Central memory CD8-positive, alpha-beta T cell (primary cell): Measurements from ENCODE around the gene KCNH4.
"Not testable (repeated sequence)": the region's sequence is repeated elsewhere in the genome, so short reads cannot be mapped to it uniquely, and the experiment has no call there.

Experiments used
- ATAC-seq: fragments of 150-1000 bp; cut with Tn5 transposase; replicated peaks from 2 replicates; pipeline ENCODE4 v1.10.0; 2022; ENCODE audit warnings: mild to moderate bottlenecking, moderate FRiP score, moderate number of reproducible peaks; ENCODE audit not compliant: poor library complexity, severe bottlenecking; ENCODE audit errors: extremely low read depth
- DNase-seq, 2 donors: peaks; one replicate each; pipeline ENCODE4 v3.0.0; 2021; ENCODE audit warnings: low spot score in 2 of 2
- H3K27ac Mint-ChIP-seq: one replicate; pipeline ENCODE4 v1.8.0; 2022; ENCODE audit warnings: low read depth, mild to moderate bottlenecking, moderate library complexity, mixed read lengths
- H3K27me3 Mint-ChIP-seq: one replicate; pipeline ENCODE4 v1.8.0; 2022; ENCODE audit warnings: mixed read lengths
- H3K36me3 Mint-ChIP-seq: one replicate; pipeline ENCODE4 v1.8.0; 2022; ENCODE audit warnings: mild to moderate bottlenecking, moderate library complexity, mixed read lengths; ENCODE audit not compliant: insufficient read depth
- H3K4me1 Mint-ChIP-seq: one replicate; pipeline ENCODE4 v1.8.0; 2022; ENCODE audit warnings: mixed read lengths
- H3K4me3 Mint-ChIP-seq: one replicate; pipeline ENCODE4 v1.8.0; 2022; ENCODE audit warnings: mild to moderate bottlenecking, moderate library complexity, mixed read lengths
- H3K9me3 Mint-ChIP-seq: one replicate; pipeline ENCODE4 v1.8.0; 2022; ENCODE audit warnings: mixed read lengths

Gene KCNH4

GRCh38 chr17:42160531-42160910 lies 20.4 kb downstream of the KCNH4 start:
- ATAC-seq (no peak), DNase-seq (no peak)
- Mint-ChIP-seq H3K27ac (no peak overlapping the region), H3K36me3 (peaks cover 3% of the 10 kb centered on the region), H3K4me1 (no peaks in the 10 kb centered on the region), H3K27me3 (no peaks in the 10 kb centered on the region), H3K9me3 (no peaks in the 10 kb centered on the region), H3K4me3 (no peak overlapping the region)

- ATAC-seq = no peak
- Mint-ChIP-seq H3K27ac (no peak overlapping the region), H3K4me3 (no peak overlapping the region), H3K4me1 (peaks cover 2% of the 10 kb centered on the region), H3K9me3 (no peaks in the 10 kb centered on the region), H3K36me3 (peaks cover 6% of the 10 kb centered on the region), H3K27me3 (no peaks in the 10 kb centered on the region)
- DNase-seq = no peak
These were observed 21.0 kb downstream of the KCNH4 start for GRCh38 chr17:42159796-42160530.

GRCh38 chr17:42155614-42156045 lies 25.3 kb downstream of the KCNH4 start:
- ATAC-seq (no peak), DNase-seq (no peak)
- H3K4me3 Mint-ChIP-seq = peak overlapping the region; percentile 96
- H3K4me1 Mint-ChIP-seq = peaks cover 34% of the 10 kb centered on the region
- H3K9me3 Mint-ChIP-seq = no peaks in the 10 kb centered on the region
- no peak overlapping the region for H3K27ac Mint-ChIP-seq
- H3K27me3 Mint-ChIP-seq = no peaks in the 10 kb centered on the region
- peaks cover 22% of the 10 kb centered on the region for H3K36me3 Mint-ChIP-seq

- DNase-seq = no peak
- Mint-ChIP-seq H3K27ac (peak overlapping the region; percentile 97), H3K27me3 (no peaks in the 10 kb centered on the region), H3K4me3 (peak overlapping the region; percentile 96), H3K4me1 (peaks cover 34% of the 10 kb centered on the region), H3K9me3 (no peaks in the 10 kb centered on the region), H3K36me3 (peaks cover 25% of the 10 kb centered on the region)
- ATAC-seq = no peak
These were observed 26.8 kb downstream of the KCNH4 start for GRCh38 chr17:42153919-42154742.

- no peaks in the 10 kb centered on the region for H3K27me3 Mint-ChIP-seq
- peaks cover 44% of the 10 kb centered on the region for H3K4me1 Mint-ChIP-seq
- no peak overlapping the region for H3K4me3 Mint-ChIP-seq
- no peak for ATAC-seq
- H3K9me3 Mint-ChIP-seq = no peaks in the 10 kb centered on the region
- DNase-seq = no peak
- H3K27ac Mint-ChIP-seq = peak overlapping the region; percentile 60
- H3K36me3 Mint-ChIP-seq = peaks cover 34% of the 10 kb centered on the region
These were observed 33.9 kb downstream of the KCNH4 start for GRCh38 chr17:42146911-42147607.

- Mint-ChIP-seq H3K4me1 (peaks cover 49% of the 10 kb centered on the region), H3K36me3 (peaks cover 38% of the 10 kb centered on the region)
- not testable (repeated sequence) for H3K4me3 Mint-ChIP-seq, ATAC-seq, H3K9me3 Mint-ChIP-seq, H3K27ac Mint-ChIP-seq, DNase-seq, H3K27me3 Mint-ChIP-seq
These were observed 37.8 kb downstream of the KCNH4 start for GRCh38 chr17:42143138-42143537.

GRCh38 chr17:42142371-42142896 lies 38.5 kb downstream of the KCNH4 start:
- Mint-ChIP-seq H3K9me3 (no peaks in the 10 kb centered on the region), H3K4me3 (no peak overlapping the region), H3K27ac (no peak overlapping the region), H3K27me3 (no peaks in the 10 kb centered on the region), H3K36me3 (peaks cover 39% of the 10 kb centered on the region), H3K4me1 (peaks cover 48% of the 10 kb centered on the region)
- no peak for ATAC-seq
- DNase-seq = no peak

GRCh38 chr17:42141382-42141781 lies 39.6 kb downstream of the KCNH4 start:
- Mint-ChIP-seq H3K9me3 (no peaks in the 10 kb centered on the region), H3K27me3 (no peaks in the 10 kb centered on the region), H3K4me3 (no peak overlapping the region), H3K27ac (no peak overlapping the region), H3K36me3 (peaks cover 44% of the 10 kb centered on the region), H3K4me1 (peaks cover 44% of the 10 kb centered on the region)
- DNase-seq (no peak), ATAC-seq (no peak)

- H3K36me3 Mint-ChIP-seq = peaks cover 44% of the 10 kb centered on the region
- DNase-seq, H3K9me3 Mint-ChIP-seq, H3K27me3 Mint-ChIP-seq, ATAC-seq, H3K27ac Mint-ChIP-seq, H3K4me3 Mint-ChIP-seq: not testable (repeated sequence)
- peaks cover 50% of the 10 kb centered on the region for H3K4me1 Mint-ChIP-seq
These were observed 40.3 kb downstream of the KCNH4 start for GRCh38 chr17:42140690-42141089.

- H3K27me3 Mint-ChIP-seq = no peaks in the 10 kb centered on the region
- H3K9me3 Mint-ChIP-seq = no peaks in the 10 kb centered on the region
- ATAC-seq (no peak), DNase-seq (no peak)
- no peak overlapping the region for H3K4me3 Mint-ChIP-seq
- H3K27ac Mint-ChIP-seq = no peak overlapping the region
- peaks cover 55% of the 10 kb centered on the region for H3K4me1 Mint-ChIP-seq
- H3K36me3 Mint-ChIP-seq = peaks cover 38% of the 10 kb centered on the region
These were observed 42.0 kb downstream of the KCNH4 start for GRCh38 chr17:42138749-42139492.

- H3K27me3 Mint-ChIP-seq = no peaks in the 10 kb centered on the region
- peak overlapping the region; percentile 51 for H3K27ac Mint-ChIP-seq
- peaks cover 57% of the 10 kb centered on the region for H3K4me1 Mint-ChIP-seq
- ATAC-seq (no peak), DNase-seq (no peak)
- H3K4me3 Mint-ChIP-seq = no peak overlapping the region
- no peaks in the 10 kb centered on the region for H3K9me3 Mint-ChIP-seq
- H3K36me3 Mint-ChIP-seq = peaks cover 30% of the 10 kb centered on the region
These were observed 44.3 kb downstream of the KCNH4 start for GRCh38 chr17:42136654-42137051.
